Measurements from ENCODE around the gene RNFT2.

Gene RNFT2

GRCh38 chr12:116827432-116827831 is 89.3 kb downstream of the RNFT2 start:
- no peak overlapping the region for H3K4me3 ChIP-seq (replicated peaks in 1 of 2; ENCODE audit: low read depth in 2 of 2, low read length in 2 of 2)
- DNase-seq (ENCODE audit: low read depth in 2 of 2) = no peak
- TF ChIP-seq CTCF (IDR thresholded peaks at IDR 0.05; ENCODE audit: low read depth, low read length) = no peak

- no peak for DNase-seq (ENCODE audit: low read depth in 2 of 2)
- TF ChIP-seq CTCF (IDR thresholded peaks at IDR 0.05; ENCODE audit: low read depth, low read length) = no peak
- no peak overlapping the region for H3K4me3 ChIP-seq (replicated peaks in 1 of 2; ENCODE audit: low read depth in 2 of 2, low read length in 2 of 2)
Measured at GRCh38 chr12:116832353-116832752, 94.2 kb downstream of the RNFT2 start.

GRCh38 chr12:116833474-116833873 is 95.4 kb downstream of the RNFT2 start:
- H3K4me3 ChIP-seq (replicated peaks in 1 of 2; ENCODE audit: low read depth in 2 of 2, low read length in 2 of 2) = no peak overlapping the region
- TF ChIP-seq CTCF (IDR thresholded peaks at IDR 0.05; ENCODE audit: low read depth, low read length) = no peak
- DNase-seq (ENCODE audit: low read depth in 2 of 2) = no peak

GRCh38 chr12:116835484-116835883 is 97.4 kb downstream of the RNFT2 start:
- H3K4me3 ChIP-seq (replicated peaks in 1 of 2; ENCODE audit: low read depth in 2 of 2, low read length in 2 of 2) = no peak overlapping the region
- no peak for DNase-seq (ENCODE audit: low read depth in 2 of 2)
- TF ChIP-seq CTCF (IDR thresholded peaks at IDR 0.05; ENCODE audit: low read depth, low read length) = no peak

GRCh38 chr12:116837097-116837496 is 99.0 kb downstream of the RNFT2 start:
- DNase-seq (ENCODE audit: low read depth in 2 of 2) = no peak
- no peak for TF ChIP-seq CTCF (IDR thresholded peaks at IDR 0.05; ENCODE audit: low read depth, low read length)
- H3K4me3 ChIP-seq (replicated peaks in 1 of 2; ENCODE audit: low read depth in 2 of 2, low read length in 2 of 2) = no peak overlapping the region

- TF ChIP-seq CTCF (IDR thresholded peaks at IDR 0.05; ENCODE audit: low read depth, low read length) = no peak
- H3K4me3 ChIP-seq (replicated peaks in 1 of 2; ENCODE audit: low read depth in 2 of 2, low read length in 2 of 2) = no peak overlapping the region
Measured at GRCh38 chr12:116838365-116838764, 100.2 kb downstream of the RNFT2 start.

GRCh38 chr12:116839287-116839830 is 101.2 kb downstream of the RNFT2 start:
- H3K4me3 ChIP-seq (replicated peaks in 1 of 2; ENCODE audit: low read depth in 2 of 2, low read length in 2 of 2) = no peak overlapping the region
- no peak for DNase-seq (ENCODE audit: low read depth in 2 of 2)
- TF ChIP-seq CTCF (IDR thresholded peaks at IDR 0.05; ENCODE audit: low read depth, low read length) = no peak

More at GRCh38 chr12:116838365-116838764, 100.2 kb downstream of the RNFT2 start:
- no peak for DNase-seq (ENCODE audit: low read depth in 2 of 2)
